HepG2 (cell line): ENCODE data around the gene SMARCAD1. TPM values are rescaled to one million over a fixed set of nuclear protein-coding genes. Genes with fewer than 3 reads are reported as not detected.

Experiments used
- polyA plus RNA-seq, 8 experiments: library from polyadenylated mRNA; depleted of rRNA in 3 of 8; stranded (reverse) in 7 of 8; unstranded in 1 of 8; fragments of >200 nt; fragmentation: Illumina TruSeq in 4 of 8; extraction: Trizol in 4 of 8; gene quantifications; 2 replicates each; pipeline versions ENCODE4 v1.2.1 to v1.2.3, GENCODE V29; 2011 to 2016; ENCODE audit warnings: low read depth in 4 of 8, missing spikeins in 1 of 8, mixed read lengths in 1 of 8; ENCODE audit not compliant: insufficient read depth in 1 of 8
- total RNA-seq, 5 experiments: library from RNA; depleted of rRNA; stranded (reverse); fragments of >200 nt; fragmentation: Illumina TruSeq; extraction: Trizol; gene quantifications; 2 replicates each; pipeline ENCODE4 v1.2.3, GENCODE V29; 2016; ENCODE audit warnings: low read depth in 1 of 5

SMARCAD1 gene
- total and polyA plus RNA-seq, 2 of the 13 experiments (the other 11 are each of a cell fraction or from before 2014, with no cell fraction given), result 18.2 to 35.9 TPM

Other genes starting within 250 kb of the SMARCAD1 start
- not detected in 2 replicates for gene HPGDS, start 135.0 kb downstream of the SMARCAD1 start, total RNA-seq (2016; rRNA removed; fragmentation: Illumina TruSeq; extraction: Trizol)
- gene HPGDS, start 135.0 kb downstream of the SMARCAD1 start, polyA plus RNA-seq (2011; rRNA removed), result not detected in 2 replicates
- gene PDLIM5, start 244.1 kb downstream of the SMARCAD1 start, total RNA-seq (2016; rRNA removed; fragmentation: Illumina TruSeq; extraction: Trizol), result 52.8 and 70.2 TPM in 2 replicates
- gene PDLIM5, start 244.1 kb downstream of the SMARCAD1 start, polyA plus RNA-seq (2011; rRNA removed), result 107 and 119 TPM in 2 replicates